GM21717 (cell line): ENCODE results near the gene CEACAM5.

Source experiments
- ATAC-seq: cut with Tn5 transposase; IDR thresholded peaks from one replicate; pipeline ENCODE4 v1.9.1; 2021; ENCODE audit warnings: mild to moderate bottlenecking, moderate library complexity; ENCODE audit not compliant: unreplicated experiment

CEACAM5 gene

DNA sequence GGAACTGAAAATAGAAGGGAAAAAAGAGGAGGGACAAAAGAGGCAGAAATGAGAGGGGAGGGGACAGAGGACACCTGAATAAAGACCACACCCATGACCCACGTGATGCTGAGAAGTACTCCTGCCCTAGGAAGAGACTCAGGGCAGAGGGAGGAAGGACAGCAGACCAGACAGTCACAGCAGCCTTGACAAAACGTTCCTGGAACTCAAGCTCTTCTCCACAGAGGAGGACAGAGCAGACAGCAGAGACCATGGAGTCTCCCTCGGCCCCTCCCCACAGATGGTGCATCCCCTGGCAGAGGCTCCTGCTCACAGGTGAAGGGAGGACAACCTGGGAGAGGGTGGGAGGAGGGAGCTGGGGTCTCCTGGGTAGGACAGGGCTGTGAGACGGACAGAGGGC is at the start of gene CEACAM5:
Gene CEACAM5, plus strand, starts transcription at position 146 of the 400 bp plus-strand sequence. Its CDS starts 106 bp downstream, at position 252.
- no peak for ATAC-seq

DNA sequence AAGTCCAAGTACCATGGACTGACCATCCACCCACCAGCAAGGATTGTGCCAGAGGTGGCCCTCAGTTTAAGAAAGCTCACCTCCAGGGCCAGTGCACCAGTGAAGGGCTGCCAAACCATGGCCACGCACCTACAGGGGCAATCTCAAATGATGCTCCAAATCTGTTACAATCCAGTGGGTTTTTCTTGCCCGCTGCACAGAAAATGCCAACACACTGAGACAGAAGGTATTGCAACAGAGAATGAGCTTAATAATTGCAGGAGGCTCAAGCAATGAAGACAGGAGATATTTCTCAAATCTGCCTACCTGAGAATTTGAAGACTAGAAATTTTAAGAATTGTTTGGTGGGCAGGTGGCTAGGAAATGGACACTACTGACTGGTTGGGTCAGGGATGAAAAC is 42.4 kb upstream of the CEACAM5 start:
- no peak for ATAC-seq

DNA sequence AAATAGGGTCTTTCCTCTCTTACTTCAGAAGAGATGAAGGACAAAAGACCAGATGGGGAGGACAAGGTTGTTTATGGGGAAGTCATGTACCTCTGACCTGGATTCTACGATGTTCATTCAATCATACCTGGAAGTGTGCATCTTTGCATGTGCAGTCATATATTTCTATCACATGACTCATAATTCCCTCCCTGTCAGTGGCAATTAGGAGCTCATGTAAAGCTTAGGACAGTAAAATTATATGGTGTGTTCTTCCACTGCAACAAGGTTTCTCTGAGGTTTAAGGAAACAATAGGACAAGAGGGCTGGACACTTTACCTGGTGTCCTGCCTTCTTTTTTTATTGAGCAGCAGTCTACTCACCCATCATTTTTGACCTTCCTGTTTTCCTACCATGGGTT is 40.1 kb upstream of the CEACAM5 start:
- no peak for ATAC-seq

GRCh38 chr19:41670755-41671154 is 37.7 kb upstream of the CEACAM5 start:
- ATAC-seq, result no peak

DNA sequence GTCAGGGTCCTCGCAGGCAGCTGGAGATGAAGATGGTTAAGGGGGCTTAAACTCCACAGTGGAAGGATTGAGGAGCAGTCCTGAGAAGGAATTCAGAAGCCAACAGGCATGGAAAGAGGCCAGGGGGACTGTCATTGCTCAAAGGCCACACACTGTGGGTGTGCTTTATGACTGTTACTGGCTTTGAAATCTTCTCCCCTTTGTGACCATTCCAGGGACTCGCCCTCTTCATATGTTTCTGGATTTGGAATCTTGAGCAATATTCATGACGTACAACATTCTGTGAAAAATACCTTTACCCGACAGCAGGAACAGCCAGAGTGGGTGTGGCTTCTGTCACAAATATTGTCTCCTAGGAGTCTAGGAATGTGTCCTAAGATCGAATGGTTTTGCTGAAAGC is 36.9 kb upstream of the CEACAM5 start:
- ATAC-seq, result no peak

DNA sequence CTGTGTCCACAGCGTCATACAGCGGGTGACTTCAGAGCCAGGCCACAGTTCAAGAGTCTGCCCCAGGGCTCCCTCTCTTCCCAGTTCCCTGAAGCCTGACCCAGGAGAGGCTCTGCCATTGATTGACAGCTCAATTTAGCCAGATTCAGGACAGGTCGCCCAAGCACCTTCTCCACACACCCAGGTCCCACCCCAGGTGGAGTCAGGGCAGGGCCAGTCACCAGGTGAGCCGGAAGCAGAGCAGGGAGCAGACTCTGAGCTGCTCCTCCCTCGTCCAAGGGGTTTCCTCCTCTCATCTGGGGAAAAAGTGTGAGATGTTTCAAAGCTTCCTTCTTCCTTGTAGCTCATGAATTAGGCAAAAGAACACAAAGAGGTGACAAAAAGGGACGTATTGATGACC is 26.0 kb upstream of the CEACAM5 start:
- ATAC-seq, result no peak

DNA sequence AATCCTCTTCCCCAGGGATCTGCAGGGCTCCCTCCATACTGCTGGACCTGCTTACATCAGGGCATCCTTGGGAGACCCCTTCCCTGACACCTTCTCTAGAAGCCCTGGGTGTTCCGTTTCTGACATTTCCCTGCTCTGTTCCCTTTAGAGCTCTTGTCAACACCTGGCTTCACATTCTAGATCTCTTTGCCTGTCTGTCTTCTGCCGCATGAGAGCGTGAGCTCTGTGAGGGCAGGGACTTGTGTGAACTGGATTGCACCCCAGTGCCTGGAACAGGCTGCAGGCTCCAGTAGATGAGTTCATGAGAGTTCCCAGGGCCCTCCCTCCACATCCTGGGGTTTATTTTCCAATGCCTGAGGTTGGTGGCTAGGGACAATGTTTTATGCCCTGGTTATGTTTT is 21.0 kb upstream of the CEACAM5 start:
- ATAC-seq, result no peak

GRCh38 chr19:41688098-41688497 is 20.3 kb upstream of the CEACAM5 start, which contains the start of gene CEACAM7:
TSS of gene CEACAM7 (minus strand) at chr19:41688270. CDS start at chr19:41688165, 105 bp downstream.
- no peak for ATAC-seq

DNA sequence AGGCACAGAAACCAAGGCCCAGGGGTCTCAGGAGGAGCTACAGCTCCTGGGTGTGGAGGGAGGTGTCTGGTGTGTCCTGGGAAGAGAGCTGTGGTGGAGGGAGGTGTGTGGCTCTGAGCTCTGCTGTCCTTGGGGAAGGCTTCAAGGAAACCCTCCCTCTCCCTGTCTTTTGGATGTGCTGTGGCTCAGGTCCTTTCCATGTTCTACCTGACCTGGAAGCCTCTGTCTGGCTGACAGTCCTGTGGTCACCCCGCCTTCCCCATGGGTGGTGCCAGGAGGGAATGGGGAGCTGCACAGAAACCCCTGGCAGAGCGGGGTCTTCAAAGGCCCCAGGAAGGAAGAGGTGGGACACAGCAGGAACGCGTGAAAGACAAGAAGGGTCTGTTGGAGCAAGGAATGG is 19.7 kb upstream of the CEACAM5 start:
- ATAC-seq, result no peak

DNA sequence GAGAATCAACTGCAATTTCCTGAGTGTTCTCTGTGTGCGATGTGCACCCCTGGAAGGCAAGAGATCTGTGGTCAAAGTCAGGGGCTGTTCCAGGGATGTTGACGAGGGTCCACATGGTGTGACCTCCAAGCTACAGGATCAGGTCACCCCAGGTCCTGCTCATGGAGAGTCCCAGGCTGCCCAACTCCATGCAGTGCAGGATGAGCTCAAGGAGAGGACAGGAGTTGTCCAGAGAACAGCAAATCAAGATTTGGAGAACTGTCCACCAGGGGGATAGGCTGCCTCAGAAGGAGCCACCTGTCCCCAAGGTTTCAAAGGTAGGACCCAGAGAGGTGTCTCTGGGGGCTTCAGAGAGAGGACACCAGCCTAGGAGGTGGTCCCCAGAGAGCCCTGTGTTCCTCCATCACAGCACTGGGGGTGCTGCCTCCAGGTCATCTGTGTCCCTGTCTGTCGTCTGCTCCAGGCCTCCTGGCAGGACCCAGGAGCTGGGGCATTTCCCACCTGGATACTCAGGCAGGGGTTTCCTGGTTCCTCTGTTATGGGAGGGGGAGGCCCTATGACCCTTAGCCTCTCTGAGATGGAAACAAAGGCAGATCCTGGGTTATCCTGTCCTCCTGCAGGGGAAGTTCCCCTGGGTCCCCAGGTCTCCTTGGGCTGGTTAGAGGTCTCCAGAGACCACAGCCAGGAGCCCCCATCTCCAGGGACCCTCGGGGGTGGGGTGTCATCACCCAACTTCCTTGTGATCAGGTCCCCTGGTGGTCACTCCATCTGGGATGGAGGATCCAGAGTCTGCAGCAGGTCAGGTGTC is 18.2 kb upstream of the CEACAM5 start:
- ATAC-seq, result no peak

GRCh38 chr19:41690801-41691065 is 17.7 kb upstream of the CEACAM5 start:
- ATAC-seq, result no peak

DNA sequence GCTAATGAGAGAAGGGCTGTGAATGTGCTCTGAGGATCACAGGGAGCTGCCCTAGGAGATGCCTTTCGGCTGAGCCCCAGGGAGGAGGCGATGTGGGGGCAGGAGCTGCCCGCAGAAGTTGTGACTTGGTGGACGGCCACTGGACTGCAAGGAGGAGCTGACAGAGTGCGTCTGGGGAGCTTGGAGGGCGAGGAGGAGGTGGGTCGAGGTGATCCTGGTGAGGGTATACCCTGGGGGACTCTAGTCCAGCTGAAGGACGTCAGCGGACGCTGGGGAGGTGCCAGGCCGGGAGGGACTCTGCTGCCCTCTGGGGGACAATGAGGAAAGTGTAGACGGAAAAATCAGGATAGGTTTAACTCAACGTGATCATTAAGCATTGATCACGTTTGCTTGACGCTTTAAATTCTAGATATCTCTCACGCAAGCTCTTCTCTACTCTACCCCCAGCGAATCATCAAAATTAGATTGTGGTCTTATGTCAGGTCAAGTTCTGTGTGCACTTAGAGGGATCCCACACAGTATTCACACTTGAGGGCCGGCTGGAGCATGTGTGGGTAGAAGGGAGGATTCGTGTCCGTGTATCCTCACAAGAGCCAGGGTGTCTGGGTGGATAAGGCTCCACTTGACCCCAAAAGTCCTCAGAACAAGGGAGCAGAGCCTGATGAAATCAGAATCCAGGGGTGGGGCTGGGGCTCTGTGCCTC is 17.0 kb upstream of the CEACAM5 start:
- ATAC-seq, result no peak

DNA sequence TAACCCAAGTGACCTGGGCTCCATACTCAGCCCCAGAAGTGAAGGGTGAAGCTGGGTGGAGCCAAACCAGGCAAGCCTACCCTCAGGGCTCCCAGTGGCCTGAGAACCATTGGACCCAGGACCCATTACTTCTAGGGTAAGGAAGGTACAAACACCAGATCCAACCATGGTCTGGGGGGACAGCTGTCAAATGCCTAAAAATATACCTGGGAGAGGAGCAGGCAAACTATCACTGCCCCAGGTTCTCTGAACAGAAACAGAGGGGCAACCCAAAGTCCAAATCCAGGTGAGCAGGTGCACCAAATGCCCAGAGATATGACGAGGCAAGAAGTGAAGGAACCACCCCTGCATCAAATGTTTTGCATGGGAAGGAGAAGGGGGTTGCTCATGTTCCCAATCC is 14.2 kb upstream of the CEACAM5 start:
- no peak for ATAC-seq

GRCh38 chr19:41694831-41695635 is 13.4 kb upstream of the CEACAM5 start:
- ATAC-seq, result no peak

- no peak for ATAC-seq
Observed at GRCh38 chr19:41695745-41696144, 12.7 kb upstream of the CEACAM5 start.

- no peak for ATAC-seq
Observed at GRCh38 chr19:41696402-41697197, 11.8 kb upstream of the CEACAM5 start.

- ATAC-seq, result no peak
Observed at GRCh38 chr19:41697198-41697855, 11.1 kb upstream of the CEACAM5 start.

GRCh38 chr19:41698746-41699230 is 9.6 kb upstream of the CEACAM5 start:
- no peak for ATAC-seq

- ATAC-seq, result no peak
Observed at GRCh38 chr19:41699231-41699967, 9.0 kb upstream of the CEACAM5 start.

DNA sequence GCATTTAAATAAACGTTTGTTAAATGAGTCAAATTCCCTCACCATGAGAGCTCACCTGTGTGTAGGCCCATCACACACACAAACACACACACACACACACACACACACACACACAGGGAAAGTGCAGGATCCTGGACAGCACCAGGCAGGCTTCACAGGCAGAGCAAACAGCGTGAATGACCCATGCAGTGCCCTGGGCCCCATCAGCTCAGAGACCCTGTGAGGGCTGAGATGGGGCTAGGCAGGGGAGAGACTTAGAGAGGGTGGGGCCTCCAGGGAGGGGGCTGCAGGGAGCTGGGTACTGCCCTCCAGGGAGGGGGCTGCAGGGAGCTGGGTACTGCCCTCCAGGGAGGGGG is 8.5 kb upstream of the CEACAM5 start:
- ATAC-seq, result no peak
